NT2/D1 (cell line): ENCODE data around the gene GNAO1.

Experiments used
- SUZ12 ChIP-seq: IDR thresholded peaks from 2 replicates; pipeline ENCODE4 v1.6.1; 2011; ENCODE audit not compliant: insufficient read length, insufficient read depth; ENCODE audit errors: extremely low read depth
- YY1 ChIP-seq: IDR thresholded peaks from 2 replicates; pipeline ENCODE4 v1.6.1; 2011; ENCODE audit not compliant: insufficient read length, insufficient read depth

- TF ChIP-seq SUZ12: no peak
- TF ChIP-seq YY1: no peak
Measured at GRCh38 chr16:56330476-56330875, 139.2 kb downstream of the GNAO1 start.
